M059J (cell line): ENCODE results near the gene KCNJ9. TPM values are rescaled to one million over a fixed set of nuclear protein-coding genes. Genes with fewer than 3 reads are reported as not detected.
A peak's percentile ranks its signal among the peaks of the same experiment; 100 is the strongest.

ENCODE experiments used
- DNase-seq: peaks from one replicate; pipeline ENCODE4 v3.0.0-alpha.2; 2012; ENCODE audit warnings: low read depth
- total RNA-seq: library from RNA; depleted of rRNA; stranded (reverse); fragments of >200 nt; shearing (Covaris generic); gene quantifications from 2 replicates; pipeline ENCODE4 v1.2.3, GENCODE V29; 2014; rRNA removed

KCNJ9 gene
- total RNA-seq: not detected in 2 replicates

- DNase-seq: peak; percentile 20
These were observed at the start of gene KCNJ9 for GRCh38 chr1:160081261-160081936. Gene KCNJ9 (plus strand): TSS chr1:160081538. CDS start chr1:160084031, 2,493 bp downstream.

- DNase-seq: peak; percentile 30
These were observed 49.0 kb upstream of the KCNJ9 start for GRCh38 chr1:160032165-160032820.

DNA sequence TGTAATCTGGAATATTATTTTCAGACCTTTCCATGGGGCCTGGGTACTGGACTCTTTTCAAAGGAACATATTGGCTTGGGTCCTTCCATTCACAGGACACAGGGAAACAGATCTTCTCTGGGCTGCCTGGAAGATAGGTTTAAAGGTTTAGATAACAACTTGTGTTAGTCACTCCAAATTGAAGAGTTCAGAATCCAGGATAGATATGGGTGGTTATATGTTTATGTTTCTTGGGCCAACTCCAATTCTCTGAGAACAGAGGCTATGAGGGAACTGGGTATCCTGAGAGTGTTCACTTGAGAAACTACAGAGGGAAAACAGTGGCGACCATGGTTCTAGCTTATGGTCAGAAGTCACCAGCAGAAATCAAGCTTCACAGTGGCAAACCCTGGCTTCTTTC is 40.9 kb upstream of the KCNJ9 start:
- DNase-seq: no peak

DNA sequence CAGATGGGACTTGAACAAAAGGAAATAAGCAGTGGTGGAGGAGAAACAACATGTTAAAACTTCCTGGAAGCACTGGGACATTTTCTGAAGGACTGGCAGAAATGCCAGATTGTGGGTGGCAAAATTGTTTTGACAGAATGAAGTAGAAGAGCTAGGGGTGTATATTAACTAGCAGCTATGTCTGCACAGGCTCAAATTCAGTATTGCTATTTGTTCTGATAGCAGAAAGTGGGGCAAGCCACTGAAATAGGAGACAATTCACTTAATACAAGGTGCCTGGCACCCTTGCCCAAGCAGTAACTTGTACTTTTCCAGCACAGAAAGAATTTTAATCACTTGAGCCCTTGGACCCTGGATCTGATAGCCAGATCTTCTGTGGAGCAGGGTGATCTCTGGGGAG is 37.8 kb upstream of the KCNJ9 start:
- no peak for DNase-seq

DNA sequence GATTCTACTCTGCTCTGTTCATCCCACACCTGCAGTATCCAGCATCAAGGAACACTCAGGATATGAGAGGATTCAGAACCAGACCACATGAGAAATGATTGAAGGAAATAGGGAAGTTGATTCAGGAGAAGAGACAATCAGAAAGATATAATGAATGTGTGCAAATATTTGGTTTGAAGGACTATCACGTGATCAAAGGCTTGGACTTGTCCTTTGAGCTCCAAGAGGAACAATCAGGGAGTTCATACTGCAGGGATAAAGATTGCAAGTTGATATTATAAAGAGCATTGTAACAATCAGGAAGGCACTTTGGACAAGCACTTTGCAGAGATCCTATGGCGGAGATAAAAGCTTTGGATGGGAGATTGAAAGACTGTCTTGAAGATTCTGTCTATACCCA is 35.7 kb upstream of the KCNJ9 start:
- no peak for DNase-seq

- peak; percentile 34 for DNase-seq
These were observed 34.7 kb upstream of the KCNJ9 start for GRCh38 chr1:160046494-160047110.

DNA sequence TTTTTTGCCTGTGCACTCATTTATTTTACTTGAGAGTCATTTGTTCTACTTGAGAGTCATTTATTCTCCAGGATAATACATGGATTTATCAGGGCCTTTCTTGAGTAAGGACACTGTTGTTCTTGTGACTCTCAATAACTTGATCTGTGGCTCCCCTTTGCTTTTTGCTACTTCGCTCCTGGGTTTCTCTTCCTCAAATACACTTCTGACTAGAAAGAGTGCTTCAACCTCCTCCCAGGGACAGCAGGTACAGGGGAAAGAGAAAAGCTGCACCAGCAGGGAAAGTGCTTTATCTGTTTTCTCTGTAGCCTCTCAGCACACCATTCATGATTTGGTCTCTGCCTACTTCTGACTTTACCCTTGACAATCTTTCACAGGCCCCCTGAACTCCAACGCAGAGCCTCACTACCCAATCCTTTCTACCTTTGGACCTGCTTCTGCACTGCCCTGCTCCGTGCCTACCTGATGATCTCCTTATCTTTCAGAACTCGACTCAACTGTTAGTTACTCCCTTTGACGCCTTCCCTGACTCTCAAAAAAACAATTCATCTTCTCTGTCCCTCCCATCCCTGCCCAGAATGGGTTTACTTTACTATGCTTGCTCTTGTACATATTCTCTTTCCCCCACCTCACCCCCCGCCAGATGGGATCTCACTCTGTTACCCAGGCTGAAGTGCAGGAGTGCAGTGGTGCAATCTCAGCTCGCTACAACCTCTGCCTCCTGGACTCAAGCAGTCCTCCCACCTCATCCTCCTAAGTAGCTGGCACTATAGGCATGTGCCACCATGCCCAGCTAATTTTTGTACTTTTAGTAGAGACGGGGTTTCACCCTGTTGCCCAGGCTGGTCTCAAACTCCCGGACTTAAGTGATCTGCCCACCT is 34.0 kb upstream of the KCNJ9 start:
- DNase-seq: no peak

DNA sequence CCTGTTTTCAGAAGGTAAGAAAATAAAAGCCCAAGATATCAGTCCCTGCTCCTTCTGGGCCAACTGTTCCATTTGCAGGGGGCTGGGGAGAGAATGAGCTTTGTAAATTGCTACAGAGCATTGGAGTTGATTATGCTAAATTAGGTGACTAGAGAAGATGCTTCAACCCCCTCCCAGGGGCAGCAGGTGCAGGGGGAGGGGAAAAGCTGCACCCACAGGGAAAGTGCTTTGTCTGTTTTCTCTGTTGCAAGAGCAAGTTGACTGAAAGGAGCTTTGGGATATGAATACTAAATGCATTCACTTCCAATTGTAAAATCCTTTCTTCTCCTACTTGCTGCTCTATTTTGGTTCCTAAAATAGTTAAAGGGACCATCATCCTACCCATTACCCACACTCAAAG is 33.0 kb upstream of the KCNJ9 start:
- DNase-seq: no peak

- DNase-seq: no peak
These were observed 32.2 kb upstream of the KCNJ9 start for GRCh38 chr1:160049101-160049500.

- DNase-seq: peak; percentile 8
These were observed 31.2 kb upstream of the KCNJ9 start for GRCh38 chr1:160050182-160050581.

GRCh38 chr1:160050619-160051018 is 30.7 kb upstream of the KCNJ9 start:
- DNase-seq: no peak

- no peak for DNase-seq
These were observed 28.4 kb upstream of the KCNJ9 start for GRCh38 chr1:160052936-160053335.

DNA sequence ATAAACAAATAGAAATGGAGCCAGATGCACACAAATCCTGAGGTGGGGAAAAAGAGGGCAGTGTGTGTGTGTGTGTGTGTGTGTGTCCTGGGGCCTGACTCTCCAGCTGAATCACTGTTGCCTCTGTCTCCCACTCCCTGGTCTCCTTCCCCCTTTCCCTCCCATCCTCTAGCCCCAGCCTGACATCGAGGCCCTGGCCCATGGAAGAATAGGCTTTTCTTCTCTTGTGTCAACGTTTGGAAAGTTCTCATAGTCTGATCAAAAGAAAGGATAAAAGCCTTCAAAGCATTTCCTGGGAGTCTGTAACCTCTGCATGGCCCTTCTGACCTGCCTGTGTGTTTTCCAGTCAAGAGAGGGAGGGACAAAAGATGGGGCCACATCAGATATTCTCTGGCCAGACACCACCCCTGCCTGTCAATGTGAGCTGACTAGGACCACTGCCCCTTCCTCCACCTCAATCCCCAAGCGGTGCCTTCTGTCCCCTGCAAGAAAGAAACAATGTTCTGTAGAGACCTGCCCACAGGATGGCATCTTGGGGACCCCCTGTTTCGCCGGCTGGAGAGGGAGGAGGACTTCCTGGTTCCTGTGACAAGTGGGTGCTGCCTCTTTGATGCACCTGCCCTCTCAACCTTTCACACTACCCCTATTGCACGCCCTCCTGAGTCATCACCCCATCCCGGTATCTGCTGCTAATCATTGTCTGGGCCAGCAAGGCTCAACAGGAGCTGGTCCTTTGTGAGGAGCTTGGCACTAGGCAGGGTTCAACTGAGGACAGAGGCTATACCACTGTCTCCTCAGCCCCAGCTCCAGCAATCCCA is 27.6 kb upstream of the KCNJ9 start:
- DNase-seq: no peak

DNA sequence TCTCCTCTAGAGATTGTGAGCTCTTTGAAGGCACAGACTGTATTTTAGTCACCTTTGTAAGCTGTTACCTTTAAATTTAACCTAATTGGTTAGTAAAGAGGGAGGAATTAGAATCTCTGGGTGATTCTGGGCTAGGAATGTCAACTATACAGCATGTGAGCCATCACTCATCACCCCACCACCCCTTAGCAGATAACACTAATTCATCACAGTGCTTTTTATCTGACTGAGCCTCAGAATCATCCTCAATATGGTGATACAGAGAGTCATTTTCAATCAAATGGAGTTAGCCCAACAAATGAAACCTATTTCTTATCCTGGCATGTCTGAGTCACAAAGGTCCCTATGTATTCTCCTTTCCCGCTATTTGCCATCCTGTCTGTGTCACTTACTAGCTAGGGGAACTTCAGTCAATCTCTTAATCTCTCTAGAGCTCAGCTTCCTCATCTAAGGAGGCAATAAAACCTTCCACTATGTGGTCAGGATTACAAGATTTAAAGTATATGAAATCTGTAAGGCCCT is 24.6 kb upstream of the KCNJ9 start:
- DNase-seq: no peak

GRCh38 chr1:160058087-160058486 is 23.3 kb upstream of the KCNJ9 start:
- DNase-seq: no peak

DNA sequence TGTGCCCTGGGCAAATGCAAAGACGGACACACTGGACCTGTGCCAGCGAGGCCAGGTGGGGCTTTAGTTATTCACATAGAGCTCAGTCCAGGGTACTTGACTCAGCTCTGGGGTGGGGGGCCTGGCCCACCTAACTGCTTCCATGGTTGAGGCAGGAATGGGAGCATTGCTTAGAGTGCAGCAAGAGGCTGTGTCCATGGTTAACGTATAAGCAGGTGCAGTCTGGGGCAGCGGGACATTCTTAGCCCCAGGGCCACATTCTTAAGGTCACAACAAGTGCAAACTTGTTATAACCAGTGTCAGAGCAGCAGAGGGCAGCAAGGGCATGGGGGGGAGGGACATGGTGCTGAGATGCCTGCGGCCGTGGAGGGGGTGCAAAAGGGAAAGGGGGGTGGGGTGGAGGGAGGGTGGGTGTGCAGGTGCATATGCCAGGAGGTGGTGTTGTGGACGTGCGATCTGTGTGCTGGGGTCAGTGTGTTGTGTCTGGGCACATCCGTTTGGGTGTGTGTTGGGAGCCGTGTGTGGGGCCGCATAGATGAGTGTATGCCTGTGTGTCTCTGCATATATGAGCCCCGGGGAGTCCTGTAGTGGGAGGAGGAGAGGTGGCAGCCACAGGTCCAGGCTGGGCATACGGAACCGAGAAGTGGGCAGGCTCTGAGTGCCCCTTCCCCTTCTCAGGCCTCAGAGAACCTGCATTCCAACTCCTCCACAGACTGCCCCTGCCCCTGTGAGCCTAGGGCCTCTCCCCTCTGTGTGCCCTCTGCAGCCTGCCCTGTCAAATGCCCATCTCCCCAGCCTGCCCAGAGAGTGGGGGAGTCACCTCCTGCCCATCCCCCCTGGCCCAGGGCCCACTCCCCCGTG is 19.7 kb upstream of the KCNJ9 start:
- DNase-seq: peak; percentile 10

- no peak for DNase-seq
These were observed 19.2 kb upstream of the KCNJ9 start for GRCh38 chr1:160062230-160062532.

DNA sequence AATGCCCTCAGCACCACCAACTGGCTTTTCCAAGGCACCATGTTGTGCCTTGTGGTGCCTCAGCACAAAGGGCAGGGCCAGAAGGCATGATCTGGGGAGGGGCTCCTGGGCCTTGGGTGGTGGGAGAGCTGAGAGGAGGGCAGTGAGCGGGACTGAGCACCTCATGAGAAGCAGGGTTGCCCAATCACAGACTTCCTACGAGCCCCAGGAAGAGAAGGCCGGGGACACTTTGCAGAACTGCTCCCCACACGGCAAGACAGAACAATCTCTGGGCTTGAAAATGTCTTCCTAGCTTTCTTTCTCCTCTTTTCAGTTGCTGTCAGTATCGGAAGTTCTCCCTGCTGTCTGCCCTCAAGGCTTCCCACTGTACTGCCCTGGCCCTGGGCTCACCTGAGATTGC is 18.2 kb upstream of the KCNJ9 start:
- DNase-seq: no peak

DNA sequence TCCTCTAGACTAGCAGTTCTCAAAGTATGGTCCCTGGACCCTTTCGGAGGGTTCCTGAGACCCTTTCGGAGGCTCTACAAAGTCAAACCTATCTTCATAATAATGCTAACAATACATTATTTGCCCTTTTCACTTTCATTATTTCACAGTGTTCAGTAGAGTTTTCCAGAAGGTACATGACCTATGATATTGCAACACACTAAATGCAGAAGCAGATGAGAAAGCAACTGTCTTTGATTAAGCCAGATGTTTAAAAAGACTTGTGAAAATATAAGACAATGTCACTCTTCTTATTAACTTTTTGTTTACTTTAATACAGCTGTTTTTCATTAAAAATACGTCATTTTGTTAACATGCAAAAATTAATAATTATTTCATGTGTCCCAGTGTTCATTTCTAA is 17.2 kb upstream of the KCNJ9 start:
- no peak for DNase-seq

GRCh38 chr1:160064746-160065145 is 16.6 kb upstream of the KCNJ9 start:
- no peak for DNase-seq
